GM12891 (cell line): Measurements from ENCODE around the gene CDH23.

ENCODE experiments used
- POLR2A ChIP-seq: IDR thresholded peaks from 2 replicates; pipeline ENCODE4 v1.6.1; 2011; ENCODE audit warnings: low read depth, low read length, control low read depth
- POLR2AphosphoS5 ChIP-seq: IDR thresholded peaks from 2 replicates; pipeline ENCODE4 v1.6.1; 2011; ENCODE audit warnings: low read depth, low read length, control low read depth
- SPI1 ChIP-seq: IDR thresholded peaks from 2 replicates; pipeline ENCODE4 v1.6.1; 2011; ENCODE audit warnings: low read depth, low read length, control low read depth

GRCh38 chr10:71536332-71536731, 139.6 kb downstream of the CDH23 start:
- no peak for TF ChIP-seq POLR2AphosphoS5
- no peak for TF ChIP-seq POLR2A
- no peak for TF ChIP-seq SPI1
